ENCODE results near the gene RNF2. TPM values are rescaled to one million over a fixed set of nuclear protein-coding genes. Genes with fewer than 3 reads are reported as not detected.

The RNF2 gene
- total and polyA plus RNA-seq, 2 donors (not counting 3 experiments of a cell fraction or from before 2014, with no cell fraction given): 13.6 to 30.6 TPM

- POLR2A ChIA-PET: no interaction called here
- Histone ChIP-seq H3K79me2 (ENCODE audit: control insufficient read depth, insufficient read depth, low read length) (no peaks in the 10 kb centered on the region), H3K9ac (replicated peaks; ENCODE audit: extremely low read depth, insufficient read depth, low read length) (no peak overlapping the region), H3K9me1 (replicated peaks; ENCODE audit: control insufficient read depth, extremely low read depth, insufficient read depth, low read length) (no peaks in the 10 kb centered on the region), H3K4me2 (ENCODE audit: insufficient read depth, low read length) (no peak overlapping the region), H4K20me1 (replicated peaks; ENCODE audit: control insufficient read depth, extremely low read depth, insufficient read depth, low read length) (no peaks in the 10 kb centered on the region), H3K4me3 (replicated peaks in 1 of 3; ENCODE audit: insufficient read depth in 1 of 3, low read depth in 1 of 3, low read length in 3 of 3) (no peak overlapping the region), H3K27ac (ENCODE audit: insufficient read depth, low read depth, low read length) (no peak overlapping the region), H3K27me3 (ENCODE audit: control insufficient read depth in 2 of 2, insufficient read depth in 2 of 2, low read length in 2 of 2) (no peaks in the 10 kb centered on the region), H3K4me1 (ENCODE audit: control insufficient read depth, extremely low read depth, insufficient read depth, low read length) (no peaks in the 10 kb centered on the region), H3K36me3 (ENCODE audit: control insufficient read depth in 2 of 2, extremely low read depth in 1 of 2, insufficient read depth in 2 of 2, low read length in 2 of 2) (peaks cover 0 to 7% of the 10 kb centered on the region in 2 experiments), H3K9me3 (replicated peaks; ENCODE audit: control insufficient read depth, insufficient read depth, low read length) (no peaks in the 10 kb centered on the region), H2AFZ (ENCODE audit: low read depth, low read length) (no peak overlapping the region)
- DNase-seq (ENCODE audit: low read depth, low spot score): no peak
- BruUV-seq (replicated peaks): no TSS peak
- dilution Hi-C loops (cut with MboI; ENCODE audit: extremely low pct_ligation_motif_present, low sequenced_read_pairs) (no loop called here), intact Hi-C loops (cut with micrococcal nuclease) (no loop called here)
- CTCF ChIA-PET: no interaction called here
- no peak for TF ChIP-seq POLR2A (IDR thresholded peaks at IDR 0.05; ENCODE audit: low read depth, low read length)
- no peak for TF ChIP-seq JUN (IDR thresholded peaks at IDR 0.05; ENCODE audit: borderline replicate concordance, insufficient read depth, insufficient read length, low read depth)
- TF ChIP-seq CTCF (IDR thresholded peaks at IDR 0.05; ENCODE audit: extremely low read depth in 1 of 2, insufficient read depth in 1 of 2, low read depth in 1 of 2, low read length in 2 of 2): no peak
- FAIRE-seq: no peak
Measured at GRCh38 chr1:185094761-185095160, 49.4 kb downstream of the RNF2 start.

GRCh38 chr1:185096531-185096930 lies 51.2 kb downstream of the RNF2 start:
- DNase-seq (ENCODE audit: low read depth, low spot score) (peak; percentile 51), FAIRE-seq (no peak)
- no peaks in the 10 kb centered on the region for H3K79me2 ChIP-seq (ENCODE audit: control insufficient read depth, insufficient read depth, low read length)
- CTCF ChIA-PET: no interaction called here
- H3K36me3 ChIP-seq (ENCODE audit: control insufficient read depth in 2 of 2, extremely low read depth in 1 of 2, insufficient read depth in 2 of 2, low read length in 2 of 2): peaks cover 0 to 7% of the 10 kb centered on the region in 2 experiments
- dilution Hi-C loops (cut with MboI; ENCODE audit: extremely low pct_ligation_motif_present, low sequenced_read_pairs): no loop called here
- H3K9me1 ChIP-seq (replicated peaks; ENCODE audit: control insufficient read depth, extremely low read depth, insufficient read depth, low read length): no peaks in the 10 kb centered on the region
- peak overlapping the region; percentile 49 for H3K27ac ChIP-seq (ENCODE audit: insufficient read depth, low read depth, low read length)
- H3K4me1 ChIP-seq (ENCODE audit: control insufficient read depth, extremely low read depth, insufficient read depth, low read length): no peaks in the 10 kb centered on the region
- H3K4me3 ChIP-seq (replicated peaks in 1 of 3; ENCODE audit: insufficient read depth in 1 of 3, low read depth in 1 of 3, low read length in 3 of 3): no peak overlapping the region
- no peak overlapping the region for H3K9ac ChIP-seq (replicated peaks; ENCODE audit: extremely low read depth, insufficient read depth, low read length)
- H3K9me3 ChIP-seq (replicated peaks; ENCODE audit: control insufficient read depth, insufficient read depth, low read length): no peaks in the 10 kb centered on the region
- TF ChIP-seq POLR2A (IDR thresholded peaks at IDR 0.05; ENCODE audit: low read depth, low read length): no peak
- TF ChIP-seq CTCF (IDR thresholded peaks at IDR 0.05; ENCODE audit: extremely low read depth in 1 of 2, insufficient read depth in 1 of 2, low read depth in 1 of 2, low read length in 2 of 2): no peak
- TF ChIP-seq EZH2 (IDR thresholded peaks at IDR 0.05; ENCODE audit: borderline replicate concordance, low read depth, low read length, severe bottlenecking): no peak
- no peak for TF ChIP-seq MYC (IDR thresholded peaks at IDR 0.05; ENCODE audit: low read depth, low read length)
- no peak for TF ChIP-seq POLR2AphosphoS5 (IDR thresholded peaks at IDR 0.05; ENCODE audit: insufficient read depth, low read depth, low read length)
- TF ChIP-seq JUN (IDR thresholded peaks at IDR 0.05; ENCODE audit: borderline replicate concordance, insufficient read depth, insufficient read length, low read depth): peak; percentile 49
- no peaks in the 10 kb centered on the region for H3K27me3 ChIP-seq (ENCODE audit: control insufficient read depth in 2 of 2, insufficient read depth in 2 of 2, low read length in 2 of 2)
- POLR2A ChIA-PET: no interaction called here
- no peak overlapping the region for H2AFZ ChIP-seq (ENCODE audit: low read depth, low read length)
- no peak overlapping the region for H3K4me2 ChIP-seq (ENCODE audit: insufficient read depth, low read length)
- intact Hi-C loops (cut with micrococcal nuclease): no loop called here
- H4K20me1 ChIP-seq (replicated peaks; ENCODE audit: control insufficient read depth, extremely low read depth, insufficient read depth, low read length): no peaks in the 10 kb centered on the region
- BruUV-seq (replicated peaks): no TSS peak
